SH-SY5Y (cell line): ENCODE measurements around the gene MEA1.

Experiments used
- GATA2 ChIP-seq: IDR thresholded peaks from 2 replicates; pipeline ENCODE4 v1.6.1; 2011; ENCODE audit warnings: mild to moderate bottlenecking, low read depth, low read length
- GATA3 ChIP-seq: IDR thresholded peaks from 2 replicates; pipeline ENCODE4 v1.6.1; 2011; ENCODE audit warnings: low read depth, mild to moderate bottlenecking, low read length, moderate library complexity

DNA sequence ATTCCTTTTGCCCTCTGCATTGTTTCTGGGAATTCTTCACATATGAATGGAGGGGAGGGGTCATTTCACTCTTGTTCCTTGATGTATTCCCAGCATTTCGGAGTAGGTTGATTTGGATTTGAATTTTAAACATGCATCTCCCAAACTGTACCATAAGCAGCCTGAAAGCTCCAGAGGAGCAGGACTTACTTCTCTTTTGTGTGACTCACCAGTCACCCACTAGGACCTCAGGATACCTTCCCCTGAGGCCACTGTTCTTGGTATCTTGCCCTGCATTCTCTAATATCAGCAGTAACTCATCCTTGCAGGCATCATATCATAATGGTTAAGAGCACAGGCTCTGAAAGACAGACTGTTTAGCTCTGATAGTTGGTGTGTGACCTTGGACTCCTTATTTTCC, 44.8 kb upstream of the MEA1 start:
- TF ChIP-seq GATA2 (no peak), GATA3 (no peak)
